Prostate gland (tissue), 2 donors: ENCODE measurements around the gene THAP4. TPM values are rescaled to one million over a fixed set of nuclear protein-coding genes. Genes with fewer than 3 reads are reported as not detected.

Source experiments
- DNase-seq: peaks from one replicate; pipeline ENCODE4 v3.0.0-alpha.2; 2019; ENCODE audit warnings: low spot score
- H3K27ac ChIP-seq, 2 donors: fragments of 200-600 bp; sonication (generic); 2 replicates each; pipeline ENCODE4 v1.5.1; 2017 to 2019
- H3K27me3 ChIP-seq: fragments of 200-600 bp; sonication (generic); replicated peaks from 2 replicates; pipeline ENCODE4 v1.5.1; 2019; ENCODE audit not compliant: insufficient read depth
- H3K36me3 ChIP-seq, 2 donors: fragments of 200-600 bp; sonication (generic); 1 replicate in 1 of 2; 2 replicates in 1 of 2; pipeline versions ENCODE4 v1.5.1 to v1.8.1; 2017 to 2019
- H3K4me1 ChIP-seq: fragments of 200-600 bp; sonication (generic); replicated peaks from 2 replicates; pipeline ENCODE4 v1.5.1; 2019
- H3K4me3 ChIP-seq, 2 donors: fragments of 200-600 bp; sonication (generic); 2 replicates each; pipeline ENCODE4 v1.5.1; 2017 to 2019
- H3K9me3 ChIP-seq: fragments of 200-600 bp; sonication (generic); 2 replicates; pipeline ENCODE4 v1.5.1; 2017
- CTCF ChIP-seq, 4 experiments: fragments of 200-600 bp in 2 of 4; fragments of 450-650 bp in 2 of 4; sonication (generic) in 2 of 4; IDR thresholded peaks; 1 replicate in 3 of 4; 2 replicates in 1 of 4; pipeline ENCODE4 v1.5.1; 2016 to 2019; ENCODE audit warnings: antibody characterized with exemption in 4 of 4, mild to moderate bottlenecking in 2 of 4, moderate library complexity in 2 of 4
- POLR2A ChIP-seq: fragments of 450-650 bp; IDR thresholded peaks from one replicate; pipeline ENCODE4 v1.6.1; 2016; ENCODE audit warnings: antibody characterized with exemption, mild to moderate bottlenecking
- POLR2AphosphoS5 ChIP-seq: sonication (generic); formaldehyde crosslinking; IDR thresholded peaks from one replicate; pipeline ENCODE4 v1.6.1; 2017; ENCODE audit warnings: antibody characterized with exemption
- WGBS: methylation state at CpG from one replicate; pipeline ENCODE4 v1.1.5; 2018; 5-methylcytosine and 5-hydroxymethylcytosine counted together
- intact Hi-C: fragments of 100-400 bp; cut with DNase I; formaldehyde crosslinking; loops from one replicate; pipeline ENCODE4 v1.14.2; 2022
- total RNA-seq, 2 donors: library from RNA; depleted of rRNA; stranded (reverse); fragments of >200 nt; gene quantifications; one replicate each; pipeline ENCODE4 v1.1.0, GENCODE V29; 2016

The THAP4 gene
- total RNA-seq, 2 donors from 2014 or later, result 60.8 to 92.9 TPM

GRCh38 chr2:241645915-241646645 is 9.1 kb upstream of the THAP4 start:
- no peaks in the 10 kb centered on the region for H3K4me1 ChIP-seq
- H3K36me3 ChIP-seq, result no peaks in the 10 kb centered on the region
- H3K4me3 ChIP-seq, result no peak overlapping the region
- WGBS, result 87% methylated on average over 14 of the region's 14 CpGs
- intact Hi-C loops, result no loop called here
- no peak overlapping the region for H3K27ac ChIP-seq
- no peak for TF ChIP-seq POLR2AphosphoS5
- no peak for TF ChIP-seq CTCF (IDR thresholded peaks at IDR 0.05)
- no peaks in the 10 kb centered on the region for H3K9me3 ChIP-seq
- H3K27me3 ChIP-seq, result no peaks in the 10 kb centered on the region
- no peak for DNase-seq

GRCh38 chr2:241645056-241645914 is 8.3 kb upstream of the THAP4 start:
- WGBS, result 85% methylated on average over 26 of the region's 26 CpGs
- H3K4me1 ChIP-seq, result no peaks in the 10 kb centered on the region
- H3K27me3 ChIP-seq, result no peaks in the 10 kb centered on the region
- no peak overlapping the region for H3K27ac ChIP-seq
- no peak overlapping the region for H3K4me3 ChIP-seq
- TF ChIP-seq POLR2A (no peak), CTCF (IDR thresholded peaks at IDR 0.05) (no peak)
- H3K9me3 ChIP-seq, result no peaks in the 10 kb centered on the region
- H3K36me3 ChIP-seq, result no peaks in the 10 kb centered on the region
- intact Hi-C loops, result no loop called here
- DNase-seq, result no peak

- H3K4me3 ChIP-seq, result no peak overlapping the region
- no peaks in the 10 kb centered on the region for H3K36me3 ChIP-seq
- WGBS, result 51% methylated on average over 2 of the region's 2 CpGs
- no peak for TF ChIP-seq CTCF (IDR thresholded peaks at IDR 0.05)
- no peak for TF ChIP-seq POLR2A
- TF ChIP-seq POLR2AphosphoS5, result no peak
- intact Hi-C loops, result no loop called here
- H3K27me3 ChIP-seq, result no peaks in the 10 kb centered on the region
- H3K9me3 ChIP-seq, result no peaks in the 10 kb centered on the region
- H3K4me1 ChIP-seq, result peaks cover 8% of the 10 kb centered on the region
- no peak overlapping the region for H3K27ac ChIP-seq
- DNase-seq, result no peak
These were observed 4.7 kb upstream of the THAP4 start for GRCh38 chr2:241641631-241642030.

- no peak for DNase-seq
- Histone ChIP-seq H3K27ac (no peak overlapping the region), H3K9me3 (no peaks in the 10 kb centered on the region), H3K36me3 (no peaks in the 10 kb centered on the region), H3K4me3 (no peak overlapping the region), H3K4me1 (peaks cover 16% of the 10 kb centered on the region), H3K27me3 (no peaks in the 10 kb centered on the region)
- intact Hi-C loops, result no loop called here
- WGBS, result 82% methylated on average over 8 of the region's 8 CpGs
- TF ChIP-seq POLR2AphosphoS5, result no peak
- TF ChIP-seq CTCF (IDR thresholded peaks at IDR 0.05), result no peak
These were observed 3.3 kb upstream of the THAP4 start for GRCh38 chr2:241640165-241640795.
